HepG2 (cell line): ENCODE data around the gene PIK3CD. TPM values are rescaled to one million over a fixed set of nuclear protein-coding genes. Genes with fewer than 3 reads are reported as not detected.

Experiments used
- ERF ChIP-seq: IDR thresholded peaks from 2 replicates; pipeline ENCODE4 v1.6.1; 2018; ENCODE audit warnings: missing biosample characterization, missing genetic modification reagents
- FOXO1 ChIP-seq: sonication (generic); formaldehyde crosslinking; IDR thresholded peaks from 2 replicates; pipeline ENCODE4 v1.4.0; 2020; ENCODE audit warnings: missing genetic modification reagents
- GATA4 ChIP-seq: sonication (generic); IDR thresholded peaks from 2 replicates; pipeline ENCODE4 v1.6.1; 2016; ENCODE audit warnings: antibody characterized with exemption, low read depth, borderline replicate concordance
- MAFG ChIP-seq: sonication (generic); formaldehyde crosslinking; IDR thresholded peaks from 2 replicates; pipeline ENCODE4 v1.5.1; 2020; ENCODE audit warnings: mild to moderate bottlenecking, missing genetic modification reagents
- PCBP1 ChIP-seq: fragments of 200-400 bp; formaldehyde crosslinking; IDR thresholded peaks from 2 replicates; pipeline ENCODE4 v1.6.1; 2017; ENCODE audit warnings: mild to moderate bottlenecking, low read depth, low read length, borderline replicate concordance
- PITX1 ChIP-seq: sonication (generic); formaldehyde crosslinking; IDR thresholded peaks from 2 replicates; pipeline ENCODE4 v1.5.1; 2020; ENCODE audit warnings: mild to moderate bottlenecking, missing genetic modification reagents
- TFDP2 ChIP-seq: sonication (generic); formaldehyde crosslinking; IDR thresholded peaks from 2 replicates; pipeline ENCODE4 v1.4.0; 2020; ENCODE audit warnings: missing genetic modification reagents
- ZFP36 ChIP-seq: fragments of 150-350 bp; IDR thresholded peaks from 2 replicates; pipeline ENCODE4 v1.6.1; 2018; ENCODE audit warnings: borderline replicate concordance, low read length, low read depth; ENCODE audit not compliant: partially characterized antibody
- ZNF18 ChIP-seq: sonication (generic); formaldehyde crosslinking; IDR thresholded peaks from 2 replicates; pipeline ENCODE4 v1.8.0; 2022; ENCODE audit warnings: mild to moderate bottlenecking, missing genetic modification reagents; ENCODE audit not compliant: insufficient replicate concordance
- ZNF512B ChIP-seq: sonication (generic); formaldehyde crosslinking; IDR thresholded peaks from 2 replicates; pipeline ENCODE4 v1.5.1; 2020; ENCODE audit warnings: missing genetic modification reagents, mild to moderate bottlenecking, borderline replicate concordance
- polyA plus RNA-seq, 8 experiments: library from polyadenylated mRNA; depleted of rRNA in 3 of 8; stranded (reverse) in 7 of 8; unstranded in 1 of 8; fragments of >200 nt; fragmentation: Illumina TruSeq in 4 of 8; extraction: Trizol in 4 of 8; gene quantifications; 2 replicates each; pipeline versions ENCODE4 v1.2.1 to v1.2.3, GENCODE V29; 2011 to 2016; ENCODE audit warnings: low read depth in 4 of 8, missing spikeins in 1 of 8, mixed read lengths in 1 of 8; ENCODE audit not compliant: insufficient read depth in 1 of 8
- total RNA-seq, 5 experiments: library from RNA; depleted of rRNA; stranded (reverse); fragments of >200 nt; fragmentation: Illumina TruSeq; extraction: Trizol; gene quantifications; 2 replicates each; pipeline ENCODE4 v1.2.3, GENCODE V29; 2016; ENCODE audit warnings: low read depth in 1 of 5
- TF ChIP-seq, protein P1 (sequence below): IDR thresholded peaks from 2 replicates; pipeline ENCODE4 v1.4.0; 2020; ENCODE audit warnings: mild to moderate bottlenecking, missing genetic modification reagents

PIK3CD gene
- total and polyA plus RNA-seq, 2 of the 13 experiments (the other 11 are each of a cell fraction or from before 2014, with no cell fraction given), result 7.1 to 10.0 TPM

DNA sequence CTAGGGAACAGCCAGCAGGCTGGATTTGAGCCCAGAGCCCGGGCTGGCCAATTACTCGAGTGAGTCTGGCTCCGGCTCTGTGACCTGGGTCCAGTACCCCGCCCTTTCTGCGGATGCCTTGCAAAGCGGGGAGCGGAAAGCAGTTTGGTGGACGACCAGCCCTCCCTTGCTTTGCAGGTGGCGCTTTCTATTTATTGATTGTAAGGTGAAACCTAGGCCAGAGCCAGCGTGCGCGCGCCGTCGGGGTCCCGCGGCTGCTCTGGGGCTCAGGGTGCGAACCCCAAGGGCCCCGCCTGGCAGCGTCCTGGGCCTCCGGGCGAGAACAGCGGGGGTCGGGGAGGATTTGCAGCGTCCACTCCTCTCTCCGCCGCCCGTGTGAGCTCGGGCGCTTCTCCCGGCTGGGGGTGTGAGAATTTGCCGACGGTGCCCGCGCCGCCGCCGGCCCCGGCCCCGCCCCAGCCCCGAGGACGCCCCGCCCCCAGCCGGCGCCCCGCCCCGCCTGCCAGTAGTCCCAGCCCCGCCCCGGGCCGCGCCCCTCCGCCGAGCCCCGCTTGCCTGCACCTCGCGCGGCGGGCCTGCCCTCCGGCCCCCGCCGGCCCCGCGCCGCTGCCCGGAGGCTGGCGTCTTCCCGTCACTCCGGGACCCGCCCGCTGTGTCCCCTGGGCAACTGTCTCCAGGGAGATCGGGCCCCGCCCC lies 37.6 kb downstream of the PIK3CD start (continued):
- TF ChIP-seq, protein P1, sequence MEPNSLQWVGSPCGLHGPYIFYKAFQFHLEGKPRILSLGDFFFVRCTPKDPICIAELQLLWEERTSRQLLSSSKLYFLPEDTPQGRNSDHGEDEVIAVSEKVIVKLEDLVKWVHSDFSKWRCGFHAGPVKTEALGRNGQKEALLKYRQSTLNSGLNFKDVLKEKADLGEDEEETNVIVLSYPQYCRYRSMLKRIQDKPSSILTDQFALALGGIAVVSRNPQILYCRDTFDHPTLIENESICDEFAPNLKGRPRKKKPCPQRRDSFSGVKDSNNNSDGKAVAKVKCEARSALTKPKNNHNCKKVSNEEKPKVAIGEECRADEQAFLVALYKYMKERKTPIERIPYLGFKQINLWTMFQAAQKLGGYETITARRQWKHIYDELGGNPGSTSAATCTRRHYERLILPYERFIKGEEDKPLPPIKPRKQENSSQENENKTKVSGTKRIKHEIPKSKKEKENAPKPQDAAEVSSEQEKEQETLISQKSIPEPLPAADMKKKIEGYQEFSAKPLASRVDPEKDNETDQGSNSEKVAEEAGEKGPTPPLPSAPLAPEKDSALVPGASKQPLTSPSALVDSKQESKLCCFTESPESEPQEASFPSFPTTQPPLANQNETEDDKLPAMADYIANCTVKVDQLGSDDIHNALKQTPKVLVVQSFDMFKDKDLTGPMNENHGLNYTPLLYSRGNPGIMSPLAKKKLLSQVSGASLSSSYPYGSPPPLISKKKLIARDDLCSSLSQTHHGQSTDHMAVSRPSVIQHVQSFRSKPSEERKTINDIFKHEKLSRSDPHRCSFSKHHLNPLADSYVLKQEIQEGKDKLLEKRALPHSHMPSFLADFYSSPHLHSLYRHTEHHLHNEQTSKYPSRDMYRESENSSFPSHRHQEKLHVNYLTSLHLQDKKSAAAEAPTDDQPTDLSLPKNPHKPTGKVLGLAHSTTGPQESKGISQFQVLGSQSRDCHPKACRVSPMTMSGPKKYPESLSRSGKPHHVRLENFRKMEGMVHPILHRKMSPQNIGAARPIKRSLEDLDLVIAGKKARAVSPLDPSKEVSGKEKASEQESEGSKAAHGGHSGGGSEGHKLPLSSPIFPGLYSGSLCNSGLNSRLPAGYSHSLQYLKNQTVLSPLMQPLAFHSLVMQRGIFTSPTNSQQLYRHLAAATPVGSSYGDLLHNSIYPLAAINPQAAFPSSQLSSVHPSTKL, result no peak
- TF ChIP-seq ZNF512B (CRISPR knock-in tag) (no peak), PCBP1 (no peak), ZNF18 (CRISPR knock-in tag) (peak; percentile 7), MAFG (CRISPR knock-in tag) (no peak), ZFP36 (no peak), TFDP2 (CRISPR knock-in tag) (no peak), GATA4 (no peak), PITX1 (no peak), FOXO1 (no peak), ERF (CRISPR knock-in tag) (peak; percentile 12; the same call in 1 of the 2 replicates)
